ENCODE data around the gene NAPSA.

- TF ChIP-seq CTCF (IDR thresholded peaks at IDR 0.05) (no peak), POLR2A (IDR thresholded peaks at IDR 0.05) (no peak)
Observed at GRCh38 chr19:50327013-50327412, 38.4 kb downstream of the NAPSA start.
